Smooth muscle cell (in vitro differentiated cells): ENCODE data around the gene SLC5A3. TPM values are rescaled to one million over a fixed set of nuclear protein-coding genes. Genes with fewer than 3 reads are reported as not detected.
A peak's percentile ranks its signal among the peaks of the same experiment; 100 is the strongest.

Experiments
- DNase-seq: peaks from one replicate; lab custom pipeline; 2025; ENCODE audit not compliant: unreplicated experiment; lab: John Stamatoyannopoulos, UW
- H2AFZ ChIP-seq: fragments of 200-600 bp; sonication (generic); 2 replicates; pipeline ENCODE4 v1.6.0; 2016; ENCODE audit warnings: antibody characterized with exemption, low read depth, mild to moderate bottlenecking
- H3F3A ChIP-seq: fragments of 200-600 bp; sonication (generic); 2 replicates; pipeline ENCODE4 v1.6.0; 2017; ENCODE audit warnings: antibody characterized with exemption, low read depth
- H3K27ac ChIP-seq: fragments of 200-600 bp; sonication (generic); 2 replicates; pipeline ENCODE4 v1.5.1; 2016; ENCODE audit warnings: low read depth, mild to moderate bottlenecking
- H3K27me3 ChIP-seq: fragments of 200-600 bp; sonication (generic); 2 replicates; pipeline ENCODE4 v1.6.1; 2016; ENCODE audit warnings: low read depth, mild to moderate bottlenecking
- H3K36me3 ChIP-seq: fragments of 200-600 bp; sonication (generic); 2 replicates; pipeline ENCODE4 v1.5.1; 2016; ENCODE audit warnings: low read depth
- H3K4me1 ChIP-seq: fragments of 200-600 bp; sonication (generic); 2 replicates; pipeline ENCODE4 v1.5.1; 2016; ENCODE audit warnings: low read depth
- H3K4me2 ChIP-seq: fragments of 200-600 bp; sonication (generic); 2 replicates; pipeline ENCODE4 v1.6.0; 2016; ENCODE audit warnings: mild to moderate bottlenecking
- H3K4me3 ChIP-seq: fragments of 200-600 bp; sonication (generic); 2 replicates; pipeline ENCODE4 v1.5.1; 2016; ENCODE audit warnings: mild to moderate bottlenecking
- H3K79me2 ChIP-seq: fragments of 200-600 bp; sonication (generic); 2 replicates; pipeline ENCODE4 v1.6.0; 2016; ENCODE audit warnings: low read depth, mild to moderate bottlenecking
- H3K9ac ChIP-seq: fragments of 200-600 bp; sonication (generic); 2 replicates; pipeline ENCODE4 v1.6.0; 2016; ENCODE audit warnings: low read depth
- H3K9me3 ChIP-seq: fragments of 200-600 bp; sonication (generic); replicated peaks from 2 replicates; pipeline ENCODE4 v1.5.1; 2016; ENCODE audit warnings: low read depth
- H4K20me1 ChIP-seq: fragments of 200-600 bp; sonication (generic); 2 replicates; pipeline ENCODE4 v1.6.0; 2016; ENCODE audit warnings: low read depth
- CTCF ChIP-seq: fragments of 200-600 bp; sonication (generic); IDR thresholded peaks from 2 replicates; pipeline ENCODE4 v1.5.1; 2017; ENCODE audit warnings: borderline replicate concordance, mild to moderate bottlenecking, antibody characterized with exemption; ENCODE audit not compliant: insufficient read depth, poor library complexity, severe bottlenecking
- WGBS: methylation state at CpG from one replicate; pipeline ENCODE4 v1.1.7; 2016; ENCODE audit warnings: low lambda C conversion rate; 5-methylcytosine and 5-hydroxymethylcytosine counted together
- polyA plus RNA-seq: library from polyadenylated mRNA; unstranded; fragments of >200 nt; fragmentation: Nextera tagmentation; extraction: Ambion mirVana; gene quantifications from 2 replicates; pipeline ENCODE4 v1.2.1, GENCODE V29; 2016
- total RNA-seq: library from RNA; depleted of rRNA; stranded (reverse); fragments of >200 nt; gene quantifications from 2 replicates; pipeline ENCODE4 v1.2.3, GENCODE V29; 2014

Gene SLC5A3
- total RNA-seq, result 24.5 and 24.6 TPM in 2 replicates
- 2.0 and 3.2 TPM in 2 replicates for polyA plus RNA-seq

DNA sequence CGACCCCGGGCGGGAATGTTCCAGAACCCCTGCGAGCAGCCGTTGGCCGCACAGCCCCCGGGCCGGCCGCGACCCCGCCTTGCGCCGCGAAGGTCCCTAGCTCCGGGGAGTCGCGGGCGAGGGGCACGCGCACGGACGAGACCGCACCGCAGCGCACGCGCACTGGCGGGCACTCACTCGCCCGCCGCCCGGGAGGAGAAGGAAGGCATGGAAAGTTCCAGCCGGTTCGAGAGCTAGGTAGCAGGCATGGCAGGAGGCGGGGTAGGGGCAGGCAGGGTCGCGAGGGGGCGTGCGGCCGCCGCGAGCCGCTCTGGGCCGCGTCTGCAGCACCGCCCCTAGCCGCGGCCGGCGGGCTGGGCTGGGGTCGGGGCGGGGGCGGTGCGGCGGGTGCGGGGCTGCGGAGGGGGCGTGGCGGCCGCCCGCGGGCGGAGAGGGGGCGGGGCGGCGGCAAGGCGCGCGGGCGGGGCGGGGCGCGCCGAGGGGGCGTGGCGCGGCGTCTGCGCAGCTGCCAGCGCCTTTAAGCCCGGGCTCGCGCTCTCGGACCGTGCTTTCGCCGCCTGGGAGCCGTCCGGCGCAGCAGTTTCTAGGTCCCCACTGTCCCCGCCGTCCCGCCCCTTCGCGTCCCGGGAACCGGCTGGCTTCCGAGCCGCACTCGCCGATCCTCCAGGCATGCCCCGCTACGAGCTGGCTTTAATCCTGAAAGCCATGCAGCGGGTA is at the start of gene SLC5A3, which contains the start of gene MRPS6:
Gene SLC5A3 (plus strand): TSS at position 547 of the 717 bp plus-strand sequence. CDS start 21,621 bp downstream, outside the sequence.
Gene MRPS6 (plus strand): TSS at position 547 of the 717 bp plus-strand sequence. CDS start 123 bp downstream, at position 670.
- Histone ChIP-seq H3K9me3 (no peaks in the 10 kb centered on the region), H2AFZ (peak within 1 kb of the TSS; percentile 93), H3K4me3 (peak within 1 kb of the TSS; percentile 80), H3K79me2 (peaks cover 42% of the 10 kb centered on the region), H4K20me1 (peaks cover 40% of the 10 kb centered on the region), H3K27me3 (no peaks in the 10 kb centered on the region), H3K36me3 (no peaks in the 10 kb centered on the region), H3K27ac (peak within 1 kb of the TSS; percentile 66), H3K4me2 (peak within 1 kb of the TSS; percentile 96), H3F3A (no peaks in the 10 kb centered on the region), H3K4me1 (peaks cover 33% of the 10 kb centered on the region), H3K9ac (peak within 1 kb of the TSS; percentile 80)
- DNase-seq, result peak; percentile 89
- 2% methylated on average over 50 of the region's 104 CpGs for whole genome bisulfite sequencing
- no peak for TF ChIP-seq CTCF

GRCh38 chr21:34023691-34024373 is 49.5 kb upstream of the SLC5A3 start:
- 42% methylated on average over 8 of the region's 8 CpGs for WGBS
- Histone ChIP-seq H3K4me1 (peaks cover 25% of the 10 kb centered on the region), H3K9ac (no peak overlapping the region)

GRCh38 chr21:34024374-34024693 is 49.0 kb upstream of the SLC5A3 start:
- Histone ChIP-seq H3K27me3 (no peaks in the 10 kb centered on the region), H3K79me2 (no peaks in the 10 kb centered on the region), H3K4me1 (peaks cover 25% of the 10 kb centered on the region), H3K36me3 (no peaks in the 10 kb centered on the region), H2AFZ (no peak overlapping the region), H3K27ac (no peak overlapping the region), H3K9me3 (no peaks in the 10 kb centered on the region), H3K4me3 (no peak overlapping the region), H3F3A (peaks cover 3% of the 10 kb centered on the region), H3K4me2 (peak overlapping the region; percentile 12), H4K20me1 (no peaks in the 10 kb centered on the region), H3K9ac (no peak overlapping the region)
- no peak for DNase-seq
- no peak for TF ChIP-seq CTCF
- 94% methylated on average over 3 of the region's 3 CpGs for WGBS

More at GRCh38 chr21:34023691-34024373, 49.5 kb upstream of the SLC5A3 start:
- DNase-seq, result no peak
- no peak overlapping the region for H2AFZ ChIP-seq
- H4K20me1 ChIP-seq, result no peaks in the 10 kb centered on the region
- H3K4me2 ChIP-seq, result peak overlapping the region; percentile 14
- no peaks in the 10 kb centered on the region for H3K79me2 ChIP-seq
- no peaks in the 10 kb centered on the region for H3K27me3 ChIP-seq
- H3K27ac ChIP-seq, result no peak overlapping the region
- H3F3A ChIP-seq, result peaks cover 3% of the 10 kb centered on the region
- no peak for TF ChIP-seq CTCF
- H3K4me3 ChIP-seq, result no peak overlapping the region
- no peaks in the 10 kb centered on the region for H3K36me3 ChIP-seq
- H3K9me3 ChIP-seq, result no peaks in the 10 kb centered on the region
